Epithelial cell of esophagus (primary cell): Measurements from ENCODE around the gene MCOLN1.

Experiments used
- DNase-seq: peaks from one replicate; pipeline ENCODE4 v3.0.0; 2010; ENCODE audit warnings: low read depth
- H3K4me3 ChIP-seq: 2 replicates; pipeline ENCODE4 v1.5.1; 2011; ENCODE audit warnings: mild to moderate bottlenecking, low read length, control low read depth
- TF ChIP-seq, protein P1 (sequence below): IDR thresholded peaks from 2 replicates; pipeline ENCODE4 v1.5.1; 2011; ENCODE audit warnings: low read depth, mild to moderate bottlenecking, low read length, control low read depth, inconsistent platforms; ENCODE audit not compliant: insufficient read depth; ENCODE audit errors: missing control alignments

MCOLN1 gene

GRCh38 chr19:7507884-7508283 is 14.5 kb upstream of the MCOLN1 start:
- no peak overlapping the region for H3K4me3 ChIP-seq
- TF ChIP-seq, protein P1, sequence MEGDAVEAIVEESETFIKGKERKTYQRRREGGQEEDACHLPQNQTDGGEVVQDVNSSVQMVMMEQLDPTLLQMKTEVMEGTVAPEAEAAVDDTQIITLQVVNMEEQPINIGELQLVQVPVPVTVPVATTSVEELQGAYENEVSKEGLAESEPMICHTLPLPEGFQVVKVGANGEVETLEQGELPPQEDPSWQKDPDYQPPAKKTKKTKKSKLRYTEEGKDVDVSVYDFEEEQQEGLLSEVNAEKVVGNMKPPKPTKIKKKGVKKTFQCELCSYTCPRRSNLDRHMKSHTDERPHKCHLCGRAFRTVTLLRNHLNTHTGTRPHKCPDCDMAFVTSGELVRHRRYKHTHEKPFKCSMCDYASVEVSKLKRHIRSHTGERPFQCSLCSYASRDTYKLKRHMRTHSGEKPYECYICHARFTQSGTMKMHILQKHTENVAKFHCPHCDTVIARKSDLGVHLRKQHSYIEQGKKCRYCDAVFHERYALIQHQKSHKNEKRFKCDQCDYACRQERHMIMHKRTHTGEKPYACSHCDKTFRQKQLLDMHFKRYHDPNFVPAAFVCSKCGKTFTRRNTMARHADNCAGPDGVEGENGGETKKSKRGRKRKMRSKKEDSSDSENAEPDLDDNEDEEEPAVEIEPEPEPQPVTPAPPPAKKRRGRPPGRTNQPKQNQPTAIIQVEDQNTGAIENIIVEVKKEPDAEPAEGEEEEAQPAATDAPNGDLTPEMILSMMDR, result no peak
- DNase-seq, result peak; percentile 82

DNA sequence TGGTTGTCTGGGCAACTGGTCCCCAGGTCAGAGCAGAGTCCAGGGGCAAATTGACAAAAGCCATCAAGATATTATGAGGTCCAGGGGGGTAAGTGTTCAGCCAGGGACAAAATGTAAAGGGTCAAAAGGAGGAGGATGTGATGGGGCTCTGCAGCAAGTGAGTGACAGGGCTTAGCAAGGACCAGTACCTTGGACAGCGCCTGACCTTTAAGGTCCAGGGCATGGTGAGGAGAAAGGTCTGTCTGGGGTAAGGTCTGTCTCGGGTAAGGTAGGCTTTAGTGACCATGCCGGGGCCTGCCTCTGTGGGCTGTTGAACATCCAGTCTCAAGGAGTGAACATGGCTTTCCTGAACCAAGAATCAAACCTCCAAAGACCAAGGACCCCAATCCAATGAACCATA is 12.8 kb upstream of the MCOLN1 start:
- H3K4me3 ChIP-seq, result no peak overlapping the region
- no peak for DNase-seq
- TF ChIP-seq, protein P1, result no peak

- TF ChIP-seq, protein P1, result no peak
- peak; percentile 36 for DNase-seq
Observed at GRCh38 chr19:7512400-7512851, 10.0 kb upstream of the MCOLN1 start.

DNA sequence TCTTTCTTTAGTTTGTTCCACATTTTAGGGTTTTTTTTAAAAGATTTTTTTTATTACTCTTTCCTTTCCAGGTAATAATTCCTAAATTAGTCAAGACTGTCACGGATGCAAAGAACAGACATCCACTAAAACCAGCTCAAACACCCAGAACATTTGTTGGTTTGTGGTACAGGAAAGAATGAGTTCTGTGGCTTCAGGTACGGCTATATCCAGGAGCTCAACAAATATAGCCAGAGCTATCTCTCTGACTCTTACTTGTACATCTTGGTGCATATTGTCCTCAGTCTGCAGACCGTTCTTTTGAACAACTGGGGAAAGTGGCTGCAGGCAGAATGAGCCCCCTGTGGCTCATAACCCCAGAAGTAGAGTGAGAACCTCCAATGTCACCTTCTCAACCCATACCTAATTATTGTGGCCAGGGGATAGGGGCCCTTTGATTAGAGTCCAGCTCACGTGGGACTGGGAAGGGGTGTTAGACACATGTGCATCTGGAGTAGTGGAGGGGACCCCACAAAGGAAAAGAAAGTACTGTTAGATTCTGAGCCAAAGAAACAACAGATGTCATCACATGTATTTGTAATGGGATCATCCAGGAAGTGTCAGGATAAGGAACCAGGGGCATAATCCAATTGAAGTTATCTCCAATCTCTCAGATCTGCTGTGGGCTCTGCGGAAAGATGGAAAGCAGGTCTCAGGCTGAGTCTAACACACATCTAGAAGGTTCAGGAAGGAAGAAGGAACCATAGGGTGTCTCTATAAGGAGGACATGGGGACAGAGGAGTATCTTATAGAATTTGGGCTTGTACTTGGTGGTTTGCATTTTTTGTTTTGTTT is 8.4 kb upstream of the MCOLN1 start:
- H3K4me3 ChIP-seq, result no peak overlapping the region
- TF ChIP-seq, protein P1, result no peak

More at GRCh38 chr19:7512400-7512851, 10.0 kb upstream of the MCOLN1 start:
- no peak overlapping the region for H3K4me3 ChIP-seq

GRCh38 chr19:7515110-7515644 is 7.2 kb upstream of the MCOLN1 start:
- H3K4me3 ChIP-seq, result peak overlapping the region; percentile 39
- TF ChIP-seq, protein P1, result no peak
- DNase-seq, result no peak

More for the DNA sequence above, 8.4 kb upstream of the MCOLN1 start:
- no peak for DNase-seq

- no peak for DNase-seq
- H3K4me3 ChIP-seq, result peak within 1 kb of the TSS; percentile 64
- TF ChIP-seq, protein P1, result no peak
Observed at GRCh38 chr19:7515645-7516151, 6.7 kb upstream of the MCOLN1 start, which contains the start of gene ZNF358. ZNF358 (plus strand) TSS chr19:7516103; CDS start chr19:7519243, 3,140 bp downstream.
